AG09319 (cell line): ENCODE measurements around the gene XRN1.

Experiments used
- DNase-seq: peaks from one replicate; pipeline ENCODE4 v3.0.0-alpha.2; 2010; ENCODE audit warnings: low read depth; ENCODE audit errors: extremely low read depth
- CTCF ChIP-seq: IDR thresholded peaks from 2 replicates; pipeline ENCODE4 v1.5.1; 2011; ENCODE audit warnings: low read depth, mild to moderate bottlenecking, inconsistent platforms, low read length, moderate library complexity

The XRN1 gene

GRCh38 chr3:142267269-142267668, 180.6 kb downstream of the XRN1 start:
- no peak for TF ChIP-seq CTCF
- no peak for DNase-seq

- DNase-seq: no peak
- TF ChIP-seq CTCF: no peak
Observed at GRCh38 chr3:142263112-142263511, 184.7 kb downstream of the XRN1 start.

- TF ChIP-seq CTCF: no peak
- no peak for DNase-seq
Observed at GRCh38 chr3:142259359-142259758, 188.5 kb downstream of the XRN1 start.

GRCh38 chr3:142256712-142257333, 191.0 kb downstream of the XRN1 start:
- DNase-seq: no peak
- no peak for TF ChIP-seq CTCF
